Astrocyte of the spinal cord (primary cell): ENCODE results near the gene ZER1.

ENCODE experiments used
- DNase-seq: peaks from one replicate; pipeline ENCODE4 v3.0.0; 2011; ENCODE audit warnings: low read depth, low spot score
- H3K4me3 ChIP-seq: 2 replicates; pipeline ENCODE4 v1.5.1; 2011; ENCODE audit warnings: low read depth, mild to moderate bottlenecking, low read length, moderate library complexity
- in situ Hi-C: cut with HindIII; loops from 2 replicates; pipeline ENCODE4 v1.10.0; 2017; ENCODE audit warnings: low sequenced_read_pairs
- TF ChIP-seq, protein P1 (sequence below): IDR thresholded peaks from 2 replicates; pipeline ENCODE4 v1.5.1; 2012; ENCODE audit warnings: low read depth, mild to moderate bottlenecking, low read length, inconsistent platforms

Gene ZER1

DNA sequence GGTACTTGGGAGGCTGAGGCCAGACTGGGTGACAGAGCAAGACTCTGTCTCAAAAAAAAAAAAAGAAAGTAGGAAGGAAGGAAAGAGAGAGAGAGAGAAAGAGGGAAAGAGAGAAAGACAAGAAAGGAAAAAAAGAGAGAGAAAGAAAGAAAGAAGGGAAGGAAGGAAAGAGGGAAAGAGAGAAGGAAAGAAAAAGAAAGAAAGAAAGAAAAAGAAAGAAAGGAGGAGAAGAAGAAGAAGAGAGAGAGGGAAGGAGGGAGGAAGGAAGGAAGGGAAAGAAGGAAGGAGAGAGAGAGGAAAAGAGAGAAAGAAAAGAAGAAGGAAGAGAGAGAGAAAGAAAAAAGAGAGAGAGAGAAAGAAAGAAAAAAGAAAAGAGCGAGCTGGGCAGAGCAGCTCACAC, 3.1 kb upstream of the ZER1 start:
- TF ChIP-seq, protein P1, sequence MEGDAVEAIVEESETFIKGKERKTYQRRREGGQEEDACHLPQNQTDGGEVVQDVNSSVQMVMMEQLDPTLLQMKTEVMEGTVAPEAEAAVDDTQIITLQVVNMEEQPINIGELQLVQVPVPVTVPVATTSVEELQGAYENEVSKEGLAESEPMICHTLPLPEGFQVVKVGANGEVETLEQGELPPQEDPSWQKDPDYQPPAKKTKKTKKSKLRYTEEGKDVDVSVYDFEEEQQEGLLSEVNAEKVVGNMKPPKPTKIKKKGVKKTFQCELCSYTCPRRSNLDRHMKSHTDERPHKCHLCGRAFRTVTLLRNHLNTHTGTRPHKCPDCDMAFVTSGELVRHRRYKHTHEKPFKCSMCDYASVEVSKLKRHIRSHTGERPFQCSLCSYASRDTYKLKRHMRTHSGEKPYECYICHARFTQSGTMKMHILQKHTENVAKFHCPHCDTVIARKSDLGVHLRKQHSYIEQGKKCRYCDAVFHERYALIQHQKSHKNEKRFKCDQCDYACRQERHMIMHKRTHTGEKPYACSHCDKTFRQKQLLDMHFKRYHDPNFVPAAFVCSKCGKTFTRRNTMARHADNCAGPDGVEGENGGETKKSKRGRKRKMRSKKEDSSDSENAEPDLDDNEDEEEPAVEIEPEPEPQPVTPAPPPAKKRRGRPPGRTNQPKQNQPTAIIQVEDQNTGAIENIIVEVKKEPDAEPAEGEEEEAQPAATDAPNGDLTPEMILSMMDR, result no peak
- DNase-seq, result no peak
- H3K4me3 ChIP-seq, result no peak overlapping the region
- in situ Hi-C loops, result no loop called here

DNA sequence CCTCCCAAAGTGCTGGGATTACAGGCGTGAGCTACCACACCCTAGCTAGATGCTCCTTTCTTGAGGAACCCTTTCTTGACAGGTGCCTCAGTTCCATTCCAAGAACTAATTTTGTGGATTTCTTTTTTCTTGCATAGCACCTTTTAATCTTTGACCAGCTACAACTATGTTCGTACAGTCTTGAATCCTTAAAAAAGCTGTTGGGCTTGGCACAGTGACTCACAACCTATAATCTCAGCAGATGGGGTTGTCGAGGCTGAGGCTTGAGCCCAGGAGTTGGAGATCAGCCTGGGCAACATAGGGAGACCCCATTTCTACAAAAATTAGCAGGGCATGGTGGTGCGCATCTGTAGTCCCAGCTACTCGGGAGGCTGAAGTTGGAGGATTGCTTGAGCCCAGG, 1.3 kb upstream of the ZER1 start:
- no peak overlapping the region for H3K4me3 ChIP-seq
- in situ Hi-C loops, result no loop called here
- TF ChIP-seq, protein P1, result no peak
- DNase-seq, result no peak

DNA sequence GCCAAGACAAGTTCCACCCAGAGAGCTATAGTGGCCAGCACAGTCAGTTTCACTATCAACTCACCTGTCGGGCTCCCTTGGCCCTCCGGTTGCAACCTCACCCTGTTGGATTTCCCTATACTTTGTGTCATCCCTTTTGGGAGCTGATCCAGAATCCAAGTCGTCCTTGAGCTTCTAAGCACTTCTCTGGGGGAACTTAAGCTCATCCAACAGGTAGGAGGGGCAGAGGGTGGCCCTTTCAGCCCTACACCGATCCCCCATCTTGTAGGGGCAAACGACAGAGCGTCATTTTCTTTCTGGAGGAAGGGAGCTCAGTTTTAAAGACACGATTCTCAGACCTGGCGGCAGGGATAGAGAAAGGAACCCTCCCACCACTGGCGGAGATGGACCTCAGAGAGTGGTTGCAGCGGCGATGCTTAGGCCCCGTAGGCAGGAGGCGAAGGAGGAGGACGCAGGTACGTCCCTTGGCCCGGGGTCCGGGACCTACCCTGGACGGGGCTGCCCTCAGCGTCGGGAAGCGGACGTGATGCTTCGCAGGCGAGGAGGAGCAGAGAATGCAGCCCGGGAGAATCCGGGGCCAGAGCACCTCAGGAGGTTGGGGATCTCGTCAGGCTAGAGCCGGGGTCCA, 519 bp downstream of the ZER1 start:
- H3K4me3 ChIP-seq, result peak overlapping the region; percentile 72
- DNase-seq, result no peak
- in situ Hi-C loops, result no loop called here
- TF ChIP-seq, protein P1, result no peak

DNA sequence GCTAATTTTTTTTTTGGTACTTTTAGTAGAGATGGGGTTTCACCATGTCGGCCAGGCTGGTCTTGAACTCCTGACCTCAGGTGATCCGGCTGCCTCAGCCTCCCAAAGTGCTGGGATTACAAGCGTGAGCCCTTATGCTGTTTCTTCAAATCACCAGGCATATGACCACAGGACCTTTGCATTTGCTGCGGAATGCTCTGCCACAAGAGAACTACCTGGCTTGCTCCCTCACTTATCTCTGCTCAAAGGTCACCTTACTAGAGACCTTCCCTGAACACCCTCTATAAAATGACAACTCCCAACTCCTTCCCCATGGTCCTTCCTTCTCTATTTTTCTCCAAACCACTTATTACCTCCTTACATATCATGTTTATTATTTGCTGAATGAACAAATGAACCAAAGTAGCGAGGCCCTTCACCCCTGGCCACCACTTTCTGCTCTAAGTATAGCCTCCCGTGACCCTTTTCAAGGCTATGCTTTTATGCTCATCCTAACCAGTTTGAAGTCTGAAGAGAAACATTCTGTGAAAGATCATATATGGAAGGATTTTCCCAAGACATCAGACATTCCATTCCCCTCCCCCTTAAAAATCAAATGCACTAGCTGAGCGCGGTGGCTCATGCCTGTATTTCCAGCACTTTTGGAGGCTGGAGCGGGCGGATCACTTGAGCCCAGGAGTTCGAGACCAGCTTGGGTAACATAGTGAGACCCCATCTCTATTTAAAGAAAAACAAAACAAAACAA, 1.3 kb downstream of the ZER1 start:
- peak overlapping the region; percentile 72 for H3K4me3 ChIP-seq
- DNase-seq, result no peak
- in situ Hi-C loops, result no loop called here
- TF ChIP-seq, protein P1, result no peak

DNA sequence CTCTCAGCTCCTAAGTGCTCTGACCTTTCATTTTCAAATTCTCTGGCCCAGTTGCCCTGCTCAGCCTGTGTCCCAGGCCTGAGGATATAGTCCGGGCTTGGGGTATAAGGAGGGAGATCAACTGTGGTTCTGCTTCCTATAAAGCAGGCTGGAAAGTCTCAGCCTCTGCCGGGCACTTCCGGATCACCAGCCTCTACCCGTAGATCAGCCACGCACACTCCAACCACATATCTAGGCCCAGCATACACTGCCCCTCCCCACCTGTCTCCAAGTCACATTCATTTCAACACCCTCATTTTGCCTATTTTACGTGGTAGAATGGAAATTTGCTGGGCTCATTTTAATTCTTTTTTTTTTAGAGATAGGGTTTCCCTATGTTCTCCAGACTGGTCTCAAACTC, 3.1 kb downstream of the ZER1 start:
- DNase-seq, result no peak
- in situ Hi-C loops, result no loop called here
- TF ChIP-seq, protein P1, result no peak
- no peak overlapping the region for H3K4me3 ChIP-seq

DNA sequence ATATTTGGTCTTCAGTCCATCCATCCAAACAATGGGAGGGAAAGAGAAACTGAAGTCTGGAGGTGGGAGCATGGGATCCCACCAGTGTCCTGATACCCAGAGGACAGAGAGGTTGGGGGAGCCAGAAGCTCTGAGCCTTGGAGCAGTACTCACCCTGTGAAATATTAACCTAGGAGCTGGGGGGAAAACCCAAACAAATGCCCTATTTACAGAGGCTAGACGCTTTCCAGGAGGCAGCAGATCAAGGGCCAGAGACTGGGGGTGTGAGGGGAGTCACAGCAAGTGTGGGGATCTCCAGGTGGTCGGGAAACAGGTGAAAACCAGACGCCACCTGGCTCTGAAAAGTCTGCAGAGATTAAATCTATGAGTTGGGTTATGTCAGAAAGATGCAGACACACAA, 6.2 kb downstream of the ZER1 start:
- TF ChIP-seq, protein P1, result no peak
- no peak for DNase-seq
- H3K4me3 ChIP-seq, result no peak overlapping the region
- in situ Hi-C loops, result no loop called here
